HepG2 (cell line): ENCODE results near the gene TSNAXIP1. TPM values are rescaled to one million over a fixed set of nuclear protein-coding genes. Genes with fewer than 3 reads are reported as not detected.

Experiments
- HIVEP1 ChIP-seq: sonication (generic); formaldehyde crosslinking; IDR thresholded peaks from 2 replicates; pipeline ENCODE4 v1.4.0; 2020; ENCODE audit warnings: mild to moderate bottlenecking, missing genetic modification reagents
- HMG20A ChIP-seq: IDR thresholded peaks from 2 replicates; pipeline ENCODE4 v1.6.1; 2016; ENCODE audit warnings: borderline replicate concordance
- MEIS1 ChIP-seq: sonication (generic); formaldehyde crosslinking; IDR thresholded peaks from 2 replicates; pipeline ENCODE4 v1.9.0; 2021; ENCODE audit warnings: mild to moderate bottlenecking, missing genetic modification reagents, moderate library complexity, borderline replicate concordance
- MEIS2 ChIP-seq: sonication (generic); formaldehyde crosslinking; IDR thresholded peaks from 2 replicates; pipeline ENCODE4 v1.9.0; 2021; ENCODE audit warnings: mild to moderate bottlenecking, missing genetic modification reagents
- MXI1 ChIP-seq: IDR thresholded peaks from 3 replicates; pipeline ENCODE4 v1.6.1; 2012; ENCODE audit warnings: low read depth, low read length, inconsistent platforms, borderline replicate concordance
- MYC ChIP-seq: sonication (generic); formaldehyde crosslinking; IDR thresholded peaks from 2 replicates; pipeline ENCODE4 v1.9.0; 2021; ENCODE audit warnings: missing genetic modification reagents, borderline replicate concordance
- NFE2L2 ChIP-seq: fragments of 150-350 bp; IDR thresholded peaks from 2 replicates; pipeline ENCODE4 v1.6.1; 2014; ENCODE audit warnings: low read length
- POLR2A ChIP-seq, 2 experiments: IDR thresholded peaks; 2 replicates each; pipeline ENCODE4 v1.6.1; 2011; ENCODE audit warnings: low read depth in 2 of 2, low read length in 2 of 2, mild to moderate bottlenecking in 1 of 2, moderate library complexity in 1 of 2; ENCODE audit not compliant: insufficient read depth in 1 of 2
- TBX3 ChIP-seq: fragments of 450-650 bp; IDR thresholded peaks from 2 replicates; pipeline ENCODE4 v1.6.1; 2017; ENCODE audit warnings: antibody characterized with exemption, mild to moderate bottlenecking, inconsistent platforms, borderline replicate concordance
- ZBTB20 ChIP-seq: sonication (generic); formaldehyde crosslinking; IDR thresholded peaks from 2 replicates; pipeline ENCODE4 v1.8.1; 2023; ENCODE audit warnings: missing genetic modification reagents, low read depth, mild to moderate bottlenecking, borderline replicate concordance
- ZNF251 ChIP-seq: sonication (generic); formaldehyde crosslinking; IDR thresholded peaks from 2 replicates; pipeline ENCODE4 v1.9.0; 2021; ENCODE audit warnings: mild to moderate bottlenecking, missing genetic modification reagents
- ZNF275 ChIP-seq: sonication (generic); formaldehyde crosslinking; IDR thresholded peaks from 2 replicates; pipeline ENCODE4 v1.8.0; 2022; ENCODE audit warnings: missing genetic modification reagents, mild to moderate bottlenecking, inconsistent platforms, borderline replicate concordance
- ZNF280B ChIP-seq: sonication (generic); formaldehyde crosslinking; IDR thresholded peaks from 2 replicates; pipeline ENCODE4 v1.5.0; 2020; ENCODE audit warnings: missing genetic modification reagents, mild to moderate bottlenecking, borderline replicate concordance
- ZNF451 ChIP-seq: sonication (generic); formaldehyde crosslinking; IDR thresholded peaks from 2 replicates; pipeline ENCODE4 v1.5.0; 2020; ENCODE audit warnings: mild to moderate bottlenecking, missing genetic modification reagents
- ZNF546 ChIP-seq: sonication (generic); formaldehyde crosslinking; conservative IDR thresholded peaks from 2 replicates; pipeline ENCODE4 v1.8.1; 2023; ENCODE audit warnings: mild to moderate bottlenecking, missing genetic modification reagents
- ZNF576 ChIP-seq: sonication (generic); formaldehyde crosslinking; IDR thresholded peaks from 2 replicates; pipeline ENCODE4 v1.4.0; 2020; ENCODE audit warnings: mild to moderate bottlenecking, missing genetic modification reagents
- ZNF605 ChIP-seq: sonication (generic); formaldehyde crosslinking; IDR thresholded peaks from 2 replicates; pipeline ENCODE4 v1.8.0; 2022; ENCODE audit warnings: mild to moderate bottlenecking, missing genetic modification reagents
- ZNF652 ChIP-seq: IDR thresholded peaks from 2 replicates; pipeline ENCODE4 v1.6.1; 2016; ENCODE audit warnings: low read depth, borderline replicate concordance
- ZNF773 ChIP-seq: sonication (generic); formaldehyde crosslinking; IDR thresholded peaks from 2 replicates; pipeline ENCODE4 v1.4.0; 2020; ENCODE audit warnings: missing genetic modification reagents, borderline replicate concordance
- ZNF777 ChIP-seq: sonication (generic); formaldehyde crosslinking; IDR thresholded peaks from 2 replicates; pipeline ENCODE4 v1.4.0; 2020; ENCODE audit warnings: missing genetic modification reagents
- ZNF878 ChIP-seq: sonication (generic); formaldehyde crosslinking; IDR thresholded peaks from 2 replicates; pipeline ENCODE4 v1.8.1; 2023; ENCODE audit warnings: mild to moderate bottlenecking, missing genetic modification reagents, moderate library complexity
- polyA plus RNA-seq, 8 experiments: library from polyadenylated mRNA; depleted of rRNA in 3 of 8; stranded (reverse) in 7 of 8; unstranded in 1 of 8; fragments of >200 nt; fragmentation: Illumina TruSeq in 4 of 8; extraction: Trizol in 4 of 8; gene quantifications; 2 replicates each; pipeline versions ENCODE4 v1.2.1 to v1.2.3, GENCODE V29; 2011 to 2016; ENCODE audit warnings: low read depth in 4 of 8, missing spikeins in 1 of 8, mixed read lengths in 1 of 8; ENCODE audit not compliant: insufficient read depth in 1 of 8
- total RNA-seq, 5 experiments: library from RNA; depleted of rRNA; stranded (reverse); fragments of >200 nt; fragmentation: Illumina TruSeq; extraction: Trizol; gene quantifications; 2 replicates each; pipeline ENCODE4 v1.2.3, GENCODE V29; 2016; ENCODE audit warnings: low read depth in 1 of 5
- TF ChIP-seq, protein P1 (sequence below): sonication (generic); formaldehyde crosslinking; conservative IDR thresholded peaks from 2 replicates; pipeline ENCODE4 v1.8.1; 2023; ENCODE audit warnings: missing genetic modification reagents
- TF ChIP-seq, protein P2 (sequence below): IDR thresholded peaks from 2 replicates; pipeline ENCODE4 v1.6.1; 2012; ENCODE audit warnings: low read depth, low read length, improper control_type of control experiment

Gene TSNAXIP1
- total and polyA plus RNA-seq, 2 of the 13 experiments (the other 11 are each of a cell fraction or from before 2014, with no cell fraction given) = 0.37 to 0.86 TPM

DNA sequence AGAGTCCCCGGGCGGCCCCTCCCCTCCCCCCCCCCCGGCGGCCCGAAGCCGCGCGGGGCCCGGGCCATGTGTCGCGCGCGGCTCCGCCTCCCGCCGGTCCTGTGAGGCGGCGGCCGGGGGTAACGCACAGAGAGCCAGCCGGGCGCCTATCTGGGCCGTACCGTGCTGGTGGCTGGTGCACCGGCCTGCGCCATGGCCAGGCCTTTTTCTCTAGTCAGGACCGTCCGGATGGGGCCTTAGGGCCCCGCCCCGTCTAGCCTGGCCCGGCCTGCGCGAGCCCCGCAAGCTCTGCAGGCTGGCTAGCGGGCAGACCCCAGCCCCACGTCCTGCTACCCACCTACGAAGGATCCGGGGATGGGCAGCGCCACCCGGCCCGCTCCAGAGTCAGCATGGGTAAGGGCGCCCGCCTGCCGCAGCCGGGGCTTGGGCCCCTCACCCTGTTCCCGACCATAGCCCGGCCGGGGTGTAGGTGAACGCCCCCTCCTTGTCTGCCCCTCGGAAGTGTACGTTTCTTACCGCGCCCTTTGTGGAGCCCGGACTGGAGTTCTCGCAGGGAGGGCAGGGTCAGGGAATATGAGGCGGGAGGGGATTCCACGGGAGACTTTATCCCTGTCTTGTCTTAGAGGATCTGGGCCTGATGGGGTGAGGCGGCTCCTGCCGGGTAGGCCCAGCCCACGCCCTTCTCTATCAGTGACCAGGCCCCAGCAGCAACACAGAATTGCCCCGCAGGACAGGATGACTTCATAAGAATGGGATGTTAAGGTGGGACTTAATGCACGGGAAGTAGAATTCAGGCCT, 40.6 kb downstream of the TSNAXIP1 start, which contains the start of gene CENPT (continued):
- TF ChIP-seq, protein P1, sequence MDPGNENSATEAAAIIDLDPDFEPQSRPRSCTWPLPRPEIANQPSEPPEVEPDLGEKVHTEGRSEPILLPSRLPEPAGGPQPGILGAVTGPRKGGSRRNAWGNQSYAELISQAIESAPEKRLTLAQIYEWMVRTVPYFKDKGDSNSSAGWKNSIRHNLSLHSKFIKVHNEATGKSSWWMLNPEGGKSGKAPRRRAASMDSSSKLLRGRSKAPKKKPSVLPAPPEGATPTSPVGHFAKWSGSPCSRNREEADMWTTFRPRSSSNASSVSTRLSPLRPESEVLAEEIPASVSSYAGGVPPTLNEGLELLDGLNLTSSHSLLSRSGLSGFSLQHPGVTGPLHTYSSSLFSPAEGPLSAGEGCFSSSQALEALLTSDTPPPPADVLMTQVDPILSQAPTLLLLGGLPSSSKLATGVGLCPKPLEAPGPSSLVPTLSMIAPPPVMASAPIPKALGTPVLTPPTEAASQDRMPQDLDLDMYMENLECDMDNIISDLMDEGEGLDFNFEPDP = no peak
- TF ChIP-seq ZNF576 (CRISPR knock-in tag) (no peak), MEIS2 (CRISPR knock-in tag) (peak; percentile 10; the same call in 1 of the 2 replicates), ZNF251 (no peak), MYC (CRISPR knock-in tag) (0 out of 2 replicates have a peak, but pooled peaks have one; percentile 32), ZNF652 (no peak), ZNF275 (0 out of 2 replicates have a peak, but pooled peaks have one; percentile 21), ZNF773 (CRISPR knock-in tag) (no peak), ZNF546 (CRISPR knock-in tag) (0 out of 2 replicates have a peak, but pooled peaks have one; percentile 90), MEIS1 (CRISPR knock-in tag) (0 out of 2 replicates have a peak, but pooled peaks have one; percentile 20), POLR2A (IDR thresholded peaks at IDR 0.05; ENCODE audit: insufficient read depth in 1 of 2, low read depth in 2 of 2, low read length in 2 of 2) (peak in 1 of 2 experiments; percentile 47; a peak in 1 of 4 replicates), ZNF280B (CRISPR knock-in tag) (no peak; the same call in 1 of the 2 replicates), MXI1 (peak; percentile 24; the same call in 1 of the 3 replicates), ZNF777 (CRISPR knock-in tag) (peak; percentile 85), ZNF605 (CRISPR knock-in tag) (no peak), HMG20A (no peak), ZBTB20 (CRISPR knock-in tag) (peak; percentile 37; the same call in 1 of the 2 replicates), HIVEP1 (CRISPR knock-in tag) (peak; percentile 87), NFE2L2 (no peak), TBX3 (no peak), ZNF451 (peak; percentile 55; the same call in 1 of the 2 replicates), ZNF878 (CRISPR knock-in tag) (no peak)
- TF ChIP-seq, protein P2, sequence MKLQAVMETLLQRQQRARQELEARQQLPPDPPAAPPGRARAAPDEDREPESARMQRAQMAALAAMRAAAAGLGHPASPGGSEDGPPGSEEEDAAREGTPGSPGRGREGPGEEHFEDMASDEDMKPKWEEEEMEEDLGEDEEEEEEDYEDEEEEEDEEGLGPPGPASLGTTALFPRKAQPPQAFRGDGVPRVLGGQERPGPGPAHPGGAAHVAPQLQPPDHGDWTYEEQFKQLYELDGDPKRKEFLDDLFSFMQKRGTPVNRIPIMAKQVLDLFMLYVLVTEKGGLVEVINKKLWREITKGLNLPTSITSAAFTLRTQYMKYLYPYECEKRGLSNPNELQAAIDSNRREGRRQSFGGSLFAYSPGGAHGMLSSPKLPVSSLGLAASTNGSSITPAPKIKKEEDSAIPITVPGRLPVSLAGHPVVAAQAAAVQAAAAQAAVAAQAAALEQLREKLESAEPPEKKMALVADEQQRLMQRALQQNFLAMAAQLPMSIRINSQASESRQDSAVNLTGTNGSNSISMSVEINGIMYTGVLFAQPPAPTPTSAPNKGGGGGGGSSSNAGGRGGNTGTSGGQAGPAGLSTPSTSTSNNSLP = no peak
